HEK293 (cell line): ENCODE measurements around the gene UFSP1.
A peak's percentile ranks its signal among the peaks of the same experiment; 100 is the strongest.

Source experiments
- KLF10 ChIP-seq: fragments of 450-650 bp; IDR thresholded peaks from 2 replicates; pipeline ENCODE4 v1.5.1; 2018; ENCODE audit warnings: missing biosample characterization, mild to moderate bottlenecking, missing genetic modification characterization
- OVOL3 ChIP-seq: fragments of 450-650 bp; formaldehyde crosslinking; IDR thresholded peaks from 2 replicates; pipeline ENCODE4 v1.5.1; 2016; ENCODE audit warnings: missing biosample characterization, missing genetic modification characterization
- PRDM1 ChIP-seq: fragments of 450-650 bp; formaldehyde crosslinking; IDR thresholded peaks from 2 replicates; pipeline ENCODE4; 2016; ENCODE audit warnings: missing biosample characterization, missing genetic modification characterization
- PRDM10 ChIP-seq: fragments of 450-650 bp; formaldehyde crosslinking; IDR thresholded peaks from 2 replicates; pipeline ENCODE4 v1.5.1; 2016; ENCODE audit warnings: missing biosample characterization, missing genetic modification characterization
- SALL2 ChIP-seq: fragments of 450-650 bp; formaldehyde crosslinking; IDR thresholded peaks from 2 replicates; pipeline ENCODE4 v1.5.0; 2017; ENCODE audit warnings: missing biosample characterization, mild to moderate bottlenecking, missing genetic modification characterization, borderline replicate concordance
- SP2 ChIP-seq: fragments of 450-650 bp; formaldehyde crosslinking; IDR thresholded peaks from 2 replicates; pipeline ENCODE4 v1.5.1; 2016; ENCODE audit warnings: missing biosample characterization, missing genetic modification characterization
- YY1 ChIP-seq: fragments of 450-650 bp; formaldehyde crosslinking; IDR thresholded peaks from 2 replicates; pipeline ENCODE4 v1.5.1; 2018; ENCODE audit warnings: missing biosample characterization, missing genetic modification characterization
- ZBTB21 ChIP-seq: fragments of 450-650 bp; formaldehyde crosslinking; IDR thresholded peaks from 2 replicates; pipeline ENCODE4 v1.5.1; 2017; ENCODE audit warnings: missing biosample characterization, missing genetic modification characterization
- ZBTB26 ChIP-seq: fragments of 450-650 bp; formaldehyde crosslinking; optimal IDR thresholded peaks from 2 replicates; pipeline ENCODE3; 2016; ENCODE audit warnings: missing biosample characterization, mild to moderate bottlenecking, missing genetic modification characterization
- ZBTB48 ChIP-seq: fragments of 450-650 bp; formaldehyde crosslinking; IDR thresholded peaks from 2 replicates; pipeline ENCODE4 v1.5.1; 2016; ENCODE audit warnings: missing biosample characterization, missing genetic modification characterization
- ZBTB49 ChIP-seq: fragments of 450-650 bp; formaldehyde crosslinking; IDR thresholded peaks from 2 replicates; pipeline ENCODE4 v1.5.1; 2016; ENCODE audit warnings: missing biosample characterization, missing genetic modification characterization, low read depth
- ZBTB7A ChIP-seq: fragments of 450-650 bp; formaldehyde crosslinking; IDR thresholded peaks from 2 replicates; pipeline ENCODE4 v1.5.1; 2016; ENCODE audit warnings: low read depth, missing biosample characterization, missing genetic modification characterization
- ZEB2 ChIP-seq: fragments of 450-650 bp; formaldehyde crosslinking; IDR thresholded peaks from 2 replicates; pipeline ENCODE4 v1.5.1; 2016; ENCODE audit warnings: missing biosample characterization, missing genetic modification characterization
- ZFP69B ChIP-seq: fragments of 450-650 bp; formaldehyde crosslinking; IDR thresholded peaks from 2 replicates; pipeline ENCODE4 v1.5.1; 2016; ENCODE audit warnings: missing biosample characterization, missing genetic modification characterization
- ZIC2 ChIP-seq: fragments of 450-650 bp; formaldehyde crosslinking; IDR thresholded peaks from 2 replicates; pipeline ENCODE4 v1.5.1; 2016; ENCODE audit warnings: missing biosample characterization, missing genetic modification characterization
- ZNF10 ChIP-seq: fragments of 450-650 bp; formaldehyde crosslinking; IDR thresholded peaks from 2 replicates; pipeline ENCODE4 v1.5.1; 2017; ENCODE audit warnings: missing biosample characterization, missing genetic modification characterization
- ZNF114 ChIP-seq: fragments of 450-650 bp; formaldehyde crosslinking; IDR thresholded peaks from 2 replicates; pipeline ENCODE4 v1.5.0; 2017; ENCODE audit warnings: missing biosample characterization, missing genetic modification characterization
- ZNF140 ChIP-seq: fragments of 450-650 bp; formaldehyde crosslinking; IDR thresholded peaks from 2 replicates; pipeline ENCODE4 v1.5.1; 2016; ENCODE audit warnings: missing biosample characterization, missing genetic modification characterization
- ZNF2 ChIP-seq: fragments of 450-650 bp; formaldehyde crosslinking; IDR thresholded peaks from 2 replicates; pipeline ENCODE4 v1.5.1; 2016; ENCODE audit warnings: missing biosample characterization, missing genetic modification characterization
- ZNF302 ChIP-seq: fragments of 450-650 bp; formaldehyde crosslinking; IDR thresholded peaks from 2 replicates; pipeline ENCODE4 v1.5.1; 2016; ENCODE audit warnings: missing biosample characterization, missing genetic modification characterization, low read depth
- ZNF394 ChIP-seq: fragments of 450-650 bp; formaldehyde crosslinking; IDR thresholded peaks from 2 replicates; pipeline ENCODE4 v1.5.1; 2016; ENCODE audit warnings: missing biosample characterization, missing genetic modification characterization, mild to moderate bottlenecking, moderate library complexity, borderline replicate concordance
- ZNF426 ChIP-seq: fragments of 450-650 bp; formaldehyde crosslinking; IDR thresholded peaks from 2 replicates; pipeline ENCODE4 v1.5.1; 2017; ENCODE audit warnings: missing biosample characterization, missing genetic modification characterization, mild to moderate bottlenecking, inconsistent platforms, moderate library complexity
- ZNF549 ChIP-seq: fragments of 450-650 bp; IDR thresholded peaks from 2 replicates; pipeline ENCODE4 v1.5.1; 2018; ENCODE audit warnings: missing biosample characterization, missing genetic modification characterization, mild to moderate bottlenecking, inconsistent platforms, moderate library complexity
- ZNF621 ChIP-seq: fragments of 450-650 bp; formaldehyde crosslinking; IDR thresholded peaks from 2 replicates; pipeline ENCODE4 v1.5.1; 2017; ENCODE audit warnings: missing biosample characterization, missing genetic modification characterization
- ZNF623 ChIP-seq: fragments of 450-650 bp; formaldehyde crosslinking; IDR thresholded peaks from 2 replicates; pipeline ENCODE4 v1.5.1; 2016; ENCODE audit warnings: missing biosample characterization, missing genetic modification characterization
- ZNF629 ChIP-seq: fragments of 450-650 bp; formaldehyde crosslinking; IDR thresholded peaks from 2 replicates; pipeline ENCODE4 v1.5.1; 2017; ENCODE audit warnings: missing biosample characterization, missing genetic modification characterization
- ZNF660 ChIP-seq: fragments of 450-650 bp; IDR thresholded peaks from 2 replicates; pipeline ENCODE4 v1.5.1; 2018; ENCODE audit warnings: missing biosample characterization, mild to moderate bottlenecking, missing genetic modification characterization
- ZNF677 ChIP-seq: fragments of 450-650 bp; IDR thresholded peaks from 2 replicates; pipeline ENCODE4 v1.5.0; 2018; ENCODE audit warnings: missing biosample characterization, mild to moderate bottlenecking, missing genetic modification characterization, moderate library complexity
- ZNF692 ChIP-seq: fragments of 450-650 bp; formaldehyde crosslinking; IDR thresholded peaks from 2 replicates; pipeline ENCODE4 v1.5.1; 2016; ENCODE audit warnings: missing biosample characterization, missing genetic modification characterization
- ZNF704 ChIP-seq: fragments of 450-650 bp; formaldehyde crosslinking; IDR thresholded peaks from 2 replicates; pipeline ENCODE4 v1.5.1; 2016; ENCODE audit warnings: missing biosample characterization, missing genetic modification characterization

The UFSP1 gene

GRCh38 chr7:100896732-100897608 lies 7.5 kb upstream of the UFSP1 start (continued):
- TF ChIP-seq PRDM10, result no peak
- no peak for TF ChIP-seq ZNF623 (tag by site-specific recombination)
- TF ChIP-seq ZNF629, result peak; percentile 41; the same call in 1 of the 2 replicates
- no peak for TF ChIP-seq ZBTB49 (tag by site-specific recombination)
- no peak for TF ChIP-seq PRDM1 (tag by site-specific recombination)
- TF ChIP-seq ZNF114 (tag by site-specific recombination), result no peak
- peak; percentile 87 for TF ChIP-seq ZBTB26
- TF ChIP-seq ZBTB48, result peak; percentile 90
- TF ChIP-seq ZNF660 (tag by site-specific recombination), result peak; percentile 38; the same call in 1 of the 2 replicates
- TF ChIP-seq ZNF677, result no peak
- no peak for TF ChIP-seq ZNF549 (tag by site-specific recombination)
- no peak for TF ChIP-seq ZNF621 (tag by site-specific recombination)
- no peak for TF ChIP-seq ZNF426 (tag by site-specific recombination)
- no peak; the same call in 1 of the 2 replicates for TF ChIP-seq KLF10 (tag by site-specific recombination)
- no peak for TF ChIP-seq ZIC2 (tag by site-specific recombination)
- peak; percentile 71 for TF ChIP-seq ZNF692 (tag by site-specific recombination)
- TF ChIP-seq YY1 (tag by site-specific recombination), result no peak
- TF ChIP-seq ZNF2 (tag by site-specific recombination), result peak; percentile 50; the same call in 1 of the 2 replicates
- no peak for TF ChIP-seq ZNF302 (tag by site-specific recombination)
- TF ChIP-seq ZBTB7A (tag by site-specific recombination), result no peak
- TF ChIP-seq ZNF704 (tag by site-specific recombination), result no peak
- peak; percentile 56; the same call in 1 of the 2 replicates for TF ChIP-seq SP2 (tag by site-specific recombination)
- no peak for TF ChIP-seq ZNF394 (tag by site-specific recombination)
- no peak for TF ChIP-seq SALL2 (tag by site-specific recombination)
- TF ChIP-seq ZEB2 (tag by site-specific recombination), result peak; percentile 54; the same call in 1 of the 2 replicates
- peak; percentile 33; the same call in 1 of the 2 replicates for TF ChIP-seq ZNF10 (tag by site-specific recombination)
- TF ChIP-seq OVOL3, result no peak
- TF ChIP-seq ZNF140 (tag by site-specific recombination), result no peak
- peak; percentile 28; the same call in 1 of the 2 replicates for TF ChIP-seq ZFP69B
- TF ChIP-seq ZBTB21 (tag by site-specific recombination), result no peak; the same call in 1 of the 2 replicates
